Mucosa of descending colon (tissue), 3 donors: ENCODE data around the gene RAD51B. TPM values are rescaled to one million over a fixed set of nuclear protein-coding genes. Genes with fewer than 3 reads are reported as not detected.
A peak's percentile ranks its signal among the peaks of the same experiment; 100 is the strongest.

Source experiments
- ATAC-seq: fragments of 200-7000 bp; cut with Tn5 transposase; one replicate; pipeline ENCODE4 v1.9.1; 2020; ENCODE audit warnings: mild to moderate bottlenecking, moderate library complexity
- DNase-seq, 3 donors: peaks; one replicate each; pipeline ENCODE4 v3.0.0-alpha.2; 2020
- H3K36me3 ChIP-seq: fragments of 200-600 bp; one replicate; pipeline ENCODE4 v1.8.0; 2021; ENCODE audit warnings: low read depth, mild to moderate bottlenecking
- H3K4me1 ChIP-seq: fragments of 200-600 bp; one replicate; pipeline ENCODE4 v1.8.0; 2021; ENCODE audit warnings: low read depth, mild to moderate bottlenecking
- H3K4me3 ChIP-seq: fragments of 200-600 bp; one replicate; pipeline ENCODE4 v1.8.0; 2021; ENCODE audit warnings: mild to moderate bottlenecking
- H3K9me3 ChIP-seq: fragments of 200-600 bp; one replicate; pipeline ENCODE4 v1.8.0; 2021; ENCODE audit warnings: mild to moderate bottlenecking
- intact Hi-C, 2 donors: fragments of 100-400 bp; cut with DNase I in 1 of 2; cut with micrococcal nuclease in 1 of 2; formaldehyde crosslinking; loops; one replicate each; pipeline versions ENCODE4 v1.11.0 to v1.11.1; 2022; cut with DNase I, micrococcal nuclease
- total RNA-seq, 3 donors: library from RNA; stranded (reverse); fragmentation: NEBNext Ultra II Directional in 2 of 3; extraction: Animal tissue kit (Norgen Biotek cat#: 25700) in 2 of 3; gene quantifications; one replicate each; pipeline versions ENCODE4 v1.2.1 to v1.2.4, GENCODE V29; 2021 to 2023
- TF ChIP-seq, protein P1 (sequence below): fragments of 200-600 bp; IDR thresholded peaks from one replicate; pipeline ENCODE4 v1.8.0; 2022; ENCODE audit warnings: antibody characterized with exemption, mild to moderate bottlenecking
- donor health status: DM: no; HTN: no; CAD: no; lungs with moderate emphysema.
- donor health status: DM: no; HTN: no; CAD: no.
- donor health status: DM: no; HTN: yes; CAD: no.

The RAD51B gene
- total RNA-seq, 3 donors from 2014 or later = 15.8 to 23.3 (median 20.9) TPM

DNA sequence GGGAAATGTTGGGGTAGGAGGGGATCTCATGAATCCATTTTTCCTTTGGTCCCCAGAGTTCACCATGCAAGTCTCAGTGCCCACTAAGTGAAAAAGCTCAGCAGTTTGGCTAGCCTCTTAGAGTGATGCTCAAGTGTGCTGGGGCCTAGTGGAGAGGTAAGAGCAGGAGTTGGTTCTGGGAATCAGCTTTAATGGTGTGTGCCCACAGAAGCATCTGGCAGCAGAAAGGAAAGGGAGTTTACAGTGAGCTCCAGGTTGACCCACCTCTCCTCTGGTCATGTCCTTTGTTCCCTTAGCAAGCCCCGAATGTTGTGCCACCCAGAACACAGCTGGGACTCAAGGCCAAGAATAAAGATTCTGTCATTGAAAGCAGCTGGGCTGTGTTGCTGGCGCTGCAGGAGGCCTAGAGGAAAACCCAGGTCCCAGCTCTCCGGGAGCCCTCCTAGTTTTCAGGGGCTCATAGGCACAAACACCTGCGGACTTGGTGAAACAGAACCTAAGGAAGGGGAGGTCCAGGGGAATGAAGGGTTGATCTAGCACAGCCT, 652.5 kb downstream of the RAD51B start:
- no peak overlapping the region for H3K4me3 ChIP-seq
- H3K4me1 ChIP-seq = no peaks in the 10 kb centered on the region
- DNase-seq (no peak), ATAC-seq (no peak)
- H3K9me3 ChIP-seq = no peaks in the 10 kb centered on the region
- intact Hi-C loops = no loop called here
- no peaks in the 10 kb centered on the region for H3K36me3 ChIP-seq
- TF ChIP-seq, protein P1, sequence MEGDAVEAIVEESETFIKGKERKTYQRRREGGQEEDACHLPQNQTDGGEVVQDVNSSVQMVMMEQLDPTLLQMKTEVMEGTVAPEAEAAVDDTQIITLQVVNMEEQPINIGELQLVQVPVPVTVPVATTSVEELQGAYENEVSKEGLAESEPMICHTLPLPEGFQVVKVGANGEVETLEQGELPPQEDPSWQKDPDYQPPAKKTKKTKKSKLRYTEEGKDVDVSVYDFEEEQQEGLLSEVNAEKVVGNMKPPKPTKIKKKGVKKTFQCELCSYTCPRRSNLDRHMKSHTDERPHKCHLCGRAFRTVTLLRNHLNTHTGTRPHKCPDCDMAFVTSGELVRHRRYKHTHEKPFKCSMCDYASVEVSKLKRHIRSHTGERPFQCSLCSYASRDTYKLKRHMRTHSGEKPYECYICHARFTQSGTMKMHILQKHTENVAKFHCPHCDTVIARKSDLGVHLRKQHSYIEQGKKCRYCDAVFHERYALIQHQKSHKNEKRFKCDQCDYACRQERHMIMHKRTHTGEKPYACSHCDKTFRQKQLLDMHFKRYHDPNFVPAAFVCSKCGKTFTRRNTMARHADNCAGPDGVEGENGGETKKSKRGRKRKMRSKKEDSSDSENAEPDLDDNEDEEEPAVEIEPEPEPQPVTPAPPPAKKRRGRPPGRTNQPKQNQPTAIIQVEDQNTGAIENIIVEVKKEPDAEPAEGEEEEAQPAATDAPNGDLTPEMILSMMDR = no peak

DNA sequence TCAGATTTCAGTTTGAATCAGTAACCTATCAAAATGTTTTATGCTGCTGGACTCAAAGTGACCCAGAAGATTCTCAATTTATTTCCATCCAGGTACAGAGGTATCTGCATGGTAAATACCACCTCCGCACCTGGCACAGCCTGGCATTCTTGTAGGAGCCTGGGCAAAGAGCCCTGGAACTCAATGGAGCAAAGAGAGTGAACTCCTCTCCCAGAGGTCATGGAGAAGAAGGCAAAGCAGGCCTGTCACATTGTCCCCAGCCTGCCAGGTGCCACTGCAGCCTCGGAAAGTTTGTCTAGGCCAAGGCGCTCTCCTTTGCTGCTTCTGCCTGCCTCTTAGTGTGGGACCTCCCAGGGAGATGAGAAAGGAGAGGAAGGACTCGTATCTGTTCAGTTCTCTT, 653.5 kb downstream of the RAD51B start:
- no peaks in the 10 kb centered on the region for H3K4me1 ChIP-seq

DNA sequence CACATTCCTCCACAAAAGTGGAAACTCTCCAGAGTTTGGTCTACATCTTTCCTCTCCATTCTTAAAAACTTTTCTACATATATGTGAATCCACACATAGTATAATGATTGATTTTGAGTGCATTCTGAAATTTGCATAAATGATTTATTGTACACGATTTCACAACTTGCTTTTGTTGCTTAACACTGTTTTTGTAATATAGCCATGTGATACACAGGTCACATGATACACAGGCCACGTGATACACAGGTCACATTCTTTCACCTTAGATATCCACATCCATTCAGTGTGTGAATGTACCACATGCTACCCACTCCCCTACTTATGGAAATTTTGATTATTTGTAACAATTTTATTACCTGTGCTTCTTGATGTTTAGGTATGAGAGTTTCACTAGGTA, 654.2 kb downstream of the RAD51B start:
- DNase-seq (no peak), ATAC-seq (no peak)
- intact Hi-C loops = no loop called here
- Histone ChIP-seq H3K4me1 (no peaks in the 10 kb centered on the region), H3K4me3 (no peak overlapping the region), H3K9me3 (no peaks in the 10 kb centered on the region), H3K36me3 (no peaks in the 10 kb centered on the region)
- TF ChIP-seq, protein P1 = no peak

More for the DNA sequence above, 653.5 kb downstream of the RAD51B start:
- no peaks in the 10 kb centered on the region for H3K9me3 ChIP-seq
- intact Hi-C loops = no loop called here
- DNase-seq (peak in 1 of 3 donors; percentile 38), ATAC-seq (no peak)
- H3K36me3 ChIP-seq = no peaks in the 10 kb centered on the region
- no peak overlapping the region for H3K4me3 ChIP-seq
- TF ChIP-seq, protein P1 = no peak

DNA sequence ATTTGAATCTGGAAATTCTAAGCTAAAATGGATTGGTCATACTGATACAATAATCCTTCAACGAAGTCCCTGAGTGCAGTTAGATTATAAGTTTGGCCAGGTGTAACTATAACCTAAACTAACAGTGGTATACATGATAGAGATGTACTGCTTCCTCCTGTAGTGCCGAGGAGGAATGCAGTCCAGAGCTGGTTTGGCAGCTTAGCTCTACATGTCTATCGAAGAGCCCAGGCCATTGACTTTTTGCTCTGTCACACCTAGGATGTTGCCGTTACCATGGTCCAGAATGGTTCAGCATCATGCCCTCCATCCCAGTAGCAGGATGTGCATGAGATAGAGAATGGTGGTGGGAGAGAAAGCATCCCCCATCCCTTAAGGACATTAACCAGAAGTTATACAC, 655.2 kb downstream of the RAD51B start:
- intact Hi-C loops = no loop called here
- H3K36me3 ChIP-seq = no peaks in the 10 kb centered on the region
- H3K4me1 ChIP-seq = no peaks in the 10 kb centered on the region
- ATAC-seq = no peak
- H3K9me3 ChIP-seq = no peaks in the 10 kb centered on the region
- TF ChIP-seq, protein P1 = no peak
- DNase-seq = no peak
- H3K4me3 ChIP-seq = no peak overlapping the region

DNA sequence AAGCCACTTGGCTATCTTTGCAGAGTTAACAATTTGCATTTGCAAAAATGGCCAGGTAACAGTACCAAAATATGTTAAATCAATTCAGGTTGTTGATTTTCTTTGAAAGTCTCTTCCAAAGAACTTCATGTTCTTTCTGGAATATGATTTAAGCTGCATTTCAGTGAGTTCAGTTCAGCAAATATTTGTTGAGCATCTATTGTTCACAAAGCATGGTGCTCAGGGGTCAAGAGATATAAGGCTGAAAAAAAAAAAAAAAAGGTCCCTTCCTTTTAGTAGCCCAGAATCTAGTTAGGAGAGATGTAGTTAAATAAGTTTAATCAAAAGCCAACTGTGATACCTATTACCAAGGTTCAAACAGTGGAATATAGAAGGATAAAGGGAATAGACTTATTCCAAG, 656.2 kb downstream of the RAD51B start:
- ATAC-seq = no peak
- no peaks in the 10 kb centered on the region for H3K36me3 ChIP-seq
- H3K4me3 ChIP-seq = no peak overlapping the region
- TF ChIP-seq, protein P1 = no peak
- no peaks in the 10 kb centered on the region for H3K4me1 ChIP-seq
- no peak for DNase-seq
- intact Hi-C loops = no loop called here
- no peaks in the 10 kb centered on the region for H3K9me3 ChIP-seq
